GM19463 (cell line): Measurements from ENCODE around the gene NFIA.
"Not testable (repeated sequence)": the region's sequence is repeated elsewhere in the genome, so short reads cannot be mapped to it uniquely, and the experiment has no call there.

Experiments used
- ATAC-seq: cut with Tn5 transposase; IDR thresholded peaks from one replicate; pipeline ENCODE4 v1.9.1; 2021; ENCODE audit warnings: mild to moderate bottlenecking, moderate library complexity; ENCODE audit not compliant: unreplicated experiment

Gene NFIA

GRCh38 chr1:61124696-61125095, 42.3 kb downstream of the NFIA start:
- no peak for ATAC-seq

- ATAC-seq: no peak
These were observed 42.9 kb downstream of the NFIA start for GRCh38 chr1:61125263-61125662.

- ATAC-seq: no peak
These were observed 43.5 kb downstream of the NFIA start for GRCh38 chr1:61125895-61126294.

GRCh38 chr1:61126843-61127242, 44.5 kb downstream of the NFIA start:
- ATAC-seq: not testable (repeated sequence)

- ATAC-seq: no peak
These were observed 48.1 kb downstream of the NFIA start for GRCh38 chr1:61130338-61131000.

- ATAC-seq: no peak
These were observed 48.9 kb downstream of the NFIA start for GRCh38 chr1:61131248-61131647.

GRCh38 chr1:61131716-61132115, 49.4 kb downstream of the NFIA start:
- no peak for ATAC-seq

GRCh38 chr1:61132176-61132638, 49.8 kb downstream of the NFIA start:
- ATAC-seq: no peak

GRCh38 chr1:61132645-61133334, 50.4 kb downstream of the NFIA start:
- ATAC-seq: no peak

GRCh38 chr1:61133335-61134019, 51.1 kb downstream of the NFIA start:
- no peak for ATAC-seq

GRCh38 chr1:61135291-61135690, 52.9 kb downstream of the NFIA start:
- ATAC-seq: no peak

- no peak for ATAC-seq
These were observed 55.9 kb downstream of the NFIA start for GRCh38 chr1:61138305-61138704.

- ATAC-seq: no peak
These were observed 56.8 kb downstream of the NFIA start for GRCh38 chr1:61138921-61139774.

- no peak for ATAC-seq
These were observed 57.6 kb downstream of the NFIA start for GRCh38 chr1:61139775-61140549.

GRCh38 chr1:61140778-61141177, 58.4 kb downstream of the NFIA start:
- no peak for ATAC-seq

- no peak for ATAC-seq
These were observed 59.1 kb downstream of the NFIA start for GRCh38 chr1:61141288-61142042.

GRCh38 chr1:61142043-61142440, 59.7 kb downstream of the NFIA start:
- no peak for ATAC-seq

- ATAC-seq: no peak
These were observed 60.6 kb downstream of the NFIA start for GRCh38 chr1:61142726-61143500.
